Measurements from ENCODE around the gene ZYX.

Gene ZYX

GRCh38 chr7:143374561-143374960, 6.6 kb upstream of the ZYX start:
- no peak overlapping the region for H3K4me3 ChIP-seq (ENCODE audit: low read length)
- no peak for TF ChIP-seq CTCF (conservative IDR thresholded peaks at IDR 0.05; ENCODE audit: low read length)
- no peak for DNase-seq (ENCODE audit: low read depth)

GRCh38 chr7:143375298-143376034, 5.7 kb upstream of the ZYX start:
- TF ChIP-seq CTCF (conservative IDR thresholded peaks at IDR 0.05; ENCODE audit: low read length): no peak
- H3K4me3 ChIP-seq (ENCODE audit: low read length): no peak overlapping the region
- no peak for DNase-seq (ENCODE audit: low read depth)

GRCh38 chr7:143376396-143376795, 4.7 kb upstream of the ZYX start:
- H3K4me3 ChIP-seq (ENCODE audit: low read length): no peak overlapping the region
- DNase-seq (ENCODE audit: low read depth): no peak
- TF ChIP-seq CTCF (conservative IDR thresholded peaks at IDR 0.05; ENCODE audit: low read length): no peak

GRCh38 chr7:143379611-143380259, 1.4 kb upstream of the ZYX start:
- peak overlapping the region; percentile 89 for H3K4me3 ChIP-seq (ENCODE audit: low read length)

GRCh38 chr7:143380260-143380645, 892 bp upstream of the ZYX start:
- DNase-seq (ENCODE audit: low read depth): peak; percentile 82
- H3K4me3 ChIP-seq (ENCODE audit: low read length): peak overlapping the region; percentile 89
- TF ChIP-seq CTCF (conservative IDR thresholded peaks at IDR 0.05; ENCODE audit: low read length): peak; percentile 86

More at GRCh38 chr7:143379611-143380259, 1.4 kb upstream of the ZYX start:
- DNase-seq (ENCODE audit: low read depth): no peak
- TF ChIP-seq CTCF (conservative IDR thresholded peaks at IDR 0.05; ENCODE audit: low read length): no peak

- no peak for TF ChIP-seq CTCF (conservative IDR thresholded peaks at IDR 0.05; ENCODE audit: low read length)
- peak overlapping the region; percentile 89 for H3K4me3 ChIP-seq (ENCODE audit: low read length)
- DNase-seq (ENCODE audit: low read depth): peak; percentile 76
These were observed 431 bp downstream of the ZYX start for GRCh38 chr7:143381427-143382125.
